MM.1S (cell line): ENCODE data around the gene FYN.

Experiments
- EZH2phosphoT487 ChIP-seq: fragments of 300-600 bp; sonication (generic); IDR thresholded peaks from 2 replicates; pipeline ENCODE4 v1.6.1; 2018; ENCODE audit warnings: antibody characterized with exemption, low read length
- TF ChIP-seq, protein P1 (sequence below): fragments of 300-600 bp; sonication (generic); IDR thresholded peaks from 2 replicates; pipeline ENCODE4 v1.5.1; 2016; ENCODE audit warnings: antibody characterized with exemption, low read length, mixed read lengths

GRCh38 chr6:111624401-111625098 lies 248.7 kb downstream of the FYN start:
- TF ChIP-seq, protein P1, sequence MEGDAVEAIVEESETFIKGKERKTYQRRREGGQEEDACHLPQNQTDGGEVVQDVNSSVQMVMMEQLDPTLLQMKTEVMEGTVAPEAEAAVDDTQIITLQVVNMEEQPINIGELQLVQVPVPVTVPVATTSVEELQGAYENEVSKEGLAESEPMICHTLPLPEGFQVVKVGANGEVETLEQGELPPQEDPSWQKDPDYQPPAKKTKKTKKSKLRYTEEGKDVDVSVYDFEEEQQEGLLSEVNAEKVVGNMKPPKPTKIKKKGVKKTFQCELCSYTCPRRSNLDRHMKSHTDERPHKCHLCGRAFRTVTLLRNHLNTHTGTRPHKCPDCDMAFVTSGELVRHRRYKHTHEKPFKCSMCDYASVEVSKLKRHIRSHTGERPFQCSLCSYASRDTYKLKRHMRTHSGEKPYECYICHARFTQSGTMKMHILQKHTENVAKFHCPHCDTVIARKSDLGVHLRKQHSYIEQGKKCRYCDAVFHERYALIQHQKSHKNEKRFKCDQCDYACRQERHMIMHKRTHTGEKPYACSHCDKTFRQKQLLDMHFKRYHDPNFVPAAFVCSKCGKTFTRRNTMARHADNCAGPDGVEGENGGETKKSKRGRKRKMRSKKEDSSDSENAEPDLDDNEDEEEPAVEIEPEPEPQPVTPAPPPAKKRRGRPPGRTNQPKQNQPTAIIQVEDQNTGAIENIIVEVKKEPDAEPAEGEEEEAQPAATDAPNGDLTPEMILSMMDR: no peak
- TF ChIP-seq EZH2phosphoT487: no peak
